Stromal cell of bone marrow (primary cell): ENCODE data around the gene NGF.
"Not testable (repeated sequence)": the region's sequence is repeated elsewhere in the genome, so short reads cannot be mapped to it uniquely, and the experiment has no call there.

Source experiments
- DNase-seq: peaks from one replicate; pipeline ENCODE4 v3.0.0-alpha.2; 2012; ENCODE audit warnings: low read depth

Gene NGF

GRCh38 chr1:115309504-115309903 lies 28.5 kb downstream of the NGF start:
- not testable (repeated sequence) for DNase-seq

DNA sequence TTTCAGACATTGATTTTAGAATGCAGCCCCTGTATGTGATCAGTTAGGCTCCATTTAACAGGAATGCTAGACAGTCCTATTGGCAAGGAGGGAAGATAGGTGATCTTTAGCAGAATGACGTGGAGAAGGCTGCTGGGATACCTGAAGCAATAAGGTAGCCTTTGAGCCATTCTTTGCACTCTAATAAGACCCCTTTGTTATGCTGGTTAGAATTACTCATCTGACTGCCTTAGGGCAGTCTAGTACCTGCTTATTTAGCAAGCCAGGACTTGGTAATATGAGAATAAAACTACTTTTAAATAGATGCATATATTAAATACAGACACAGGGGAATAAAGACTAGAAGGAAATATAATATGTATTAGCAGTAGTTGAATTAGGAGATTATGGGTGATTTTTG lies 29.1 kb downstream of the NGF start:
- no peak for DNase-seq

GRCh38 chr1:115307661-115308060 lies 30.4 kb downstream of the NGF start:
- DNase-seq, result no peak

DNA sequence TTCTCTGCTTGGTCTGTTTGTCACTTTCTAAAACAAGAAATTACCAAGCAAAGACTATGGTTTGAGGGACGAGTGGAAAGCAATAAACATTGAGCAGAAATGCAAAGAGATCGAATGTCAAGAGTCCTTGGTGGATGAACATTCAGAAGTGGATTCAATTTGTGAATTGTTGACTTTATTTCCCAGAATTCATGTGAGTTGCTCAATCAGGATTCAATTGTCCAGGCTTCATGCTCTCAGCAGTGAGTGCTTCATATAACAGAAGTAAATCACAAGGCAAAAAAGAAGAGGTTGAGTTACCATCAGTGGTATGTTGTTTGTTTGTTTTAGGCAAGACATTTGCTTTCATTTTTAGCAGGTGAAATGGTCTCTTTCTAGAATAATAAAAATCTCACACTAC lies 31.9 kb downstream of the NGF start:
- no peak for DNase-seq

DNA sequence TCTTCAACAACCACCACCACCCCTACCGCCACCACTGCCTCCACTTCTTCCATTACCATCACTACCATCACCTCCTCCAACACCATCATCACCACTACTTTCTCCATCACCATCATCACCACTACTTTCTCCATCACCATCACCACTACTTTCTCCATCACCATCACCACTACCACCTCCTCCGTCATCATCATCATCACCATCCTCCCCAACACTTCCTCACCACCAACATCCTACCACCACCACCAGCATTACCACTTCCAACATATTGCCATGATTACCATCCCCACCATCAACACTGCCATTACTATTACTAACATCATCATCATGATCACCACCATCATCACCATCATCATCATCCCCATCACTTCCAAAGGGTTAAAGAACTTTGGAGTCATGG lies 34.7 kb downstream of the NGF start:
- DNase-seq, result no peak

GRCh38 chr1:115302390-115302961 lies 35.6 kb downstream of the NGF start:
- peak; percentile 66 for DNase-seq

DNA sequence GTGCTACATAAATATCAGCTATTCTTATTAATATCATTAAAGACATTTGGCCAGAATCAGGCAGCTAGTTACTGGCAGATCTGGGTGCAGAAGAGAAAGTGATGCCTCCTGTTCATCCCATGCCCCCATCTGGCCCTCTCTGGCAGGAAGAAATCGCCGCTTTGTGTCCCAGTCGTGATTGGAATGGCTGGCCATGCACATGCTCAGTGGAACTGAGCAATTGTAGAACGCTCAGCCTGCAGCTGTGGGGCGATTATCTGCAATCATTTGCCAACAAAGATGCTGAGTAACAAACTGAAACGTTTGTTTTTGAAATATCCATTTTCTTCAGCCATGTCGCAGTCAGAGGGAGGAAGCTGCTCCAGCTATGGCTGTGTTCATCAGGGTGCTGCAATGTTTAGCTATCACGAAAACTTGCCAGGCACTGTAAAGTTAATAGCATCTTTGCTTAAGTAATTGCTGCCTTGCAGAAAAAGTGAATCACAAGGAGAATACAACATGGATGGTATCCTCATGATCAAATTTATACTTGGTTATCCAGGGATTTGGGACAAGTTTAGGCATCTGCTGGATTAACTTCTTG lies 36.5 kb downstream of the NGF start:
- DNase-seq, result no peak

DNA sequence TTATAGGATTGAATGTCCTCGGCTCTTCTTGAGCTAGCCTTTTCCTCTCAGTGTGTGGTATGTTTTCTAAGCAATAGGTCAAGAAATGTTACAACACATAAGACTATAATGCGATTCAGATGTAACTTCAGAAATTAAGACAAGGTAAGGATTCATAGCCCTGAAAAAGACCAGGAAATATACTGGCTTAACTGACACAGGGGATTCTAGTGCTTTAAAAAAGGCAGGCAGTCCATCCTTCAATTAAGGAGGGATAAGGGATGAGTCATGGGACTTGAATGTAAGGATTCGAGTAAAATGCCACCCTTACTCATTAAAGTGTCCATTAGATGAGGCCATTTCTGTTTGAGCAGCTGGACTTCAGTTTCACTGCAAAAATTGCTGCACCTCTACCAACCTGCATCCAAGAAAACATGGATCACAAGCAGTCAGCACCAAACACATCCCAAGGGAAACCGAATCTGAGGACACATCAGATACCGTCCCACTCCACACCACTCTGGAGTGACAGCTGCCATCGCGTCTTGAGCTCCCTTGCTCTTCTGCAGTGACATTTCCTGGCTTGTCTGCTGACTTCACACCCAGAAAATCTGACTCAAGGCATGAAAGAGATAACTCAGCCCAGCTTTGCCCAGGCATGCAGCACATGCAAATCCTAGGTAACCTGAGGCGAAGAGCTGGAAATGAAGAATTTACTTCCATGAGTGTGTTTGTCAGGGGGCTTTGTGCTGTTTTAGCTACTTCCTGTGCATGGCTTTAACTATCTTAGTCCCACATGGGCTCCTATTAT lies 37.8 kb downstream of the NGF start:
- no peak for DNase-seq

GRCh38 chr1:115299266-115299665 lies 38.8 kb downstream of the NGF start:
- no peak for DNase-seq

DNA sequence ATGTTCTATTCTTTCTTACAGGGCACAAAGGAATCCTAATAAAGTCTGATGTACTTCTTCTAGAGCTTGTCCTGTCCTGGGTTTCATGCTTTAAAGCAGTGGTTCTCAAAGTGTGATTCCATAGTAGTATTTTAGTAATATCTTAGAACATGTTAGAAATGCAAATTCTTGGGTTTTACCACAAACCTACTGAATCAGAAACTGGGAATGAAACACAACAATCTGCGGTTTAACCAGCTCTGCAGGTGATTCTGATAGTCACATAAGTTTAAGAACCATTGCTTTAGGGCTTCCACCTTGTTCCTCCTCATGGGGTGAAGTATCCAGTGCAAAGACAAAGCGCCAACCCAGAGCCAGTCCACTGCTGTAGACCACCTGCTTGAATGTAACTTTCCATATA lies 41.1 kb downstream of the NGF start:
- DNase-seq, result no peak

GRCh38 chr1:115295904-115296696 lies 41.9 kb downstream of the NGF start:
- no peak for DNase-seq

DNA sequence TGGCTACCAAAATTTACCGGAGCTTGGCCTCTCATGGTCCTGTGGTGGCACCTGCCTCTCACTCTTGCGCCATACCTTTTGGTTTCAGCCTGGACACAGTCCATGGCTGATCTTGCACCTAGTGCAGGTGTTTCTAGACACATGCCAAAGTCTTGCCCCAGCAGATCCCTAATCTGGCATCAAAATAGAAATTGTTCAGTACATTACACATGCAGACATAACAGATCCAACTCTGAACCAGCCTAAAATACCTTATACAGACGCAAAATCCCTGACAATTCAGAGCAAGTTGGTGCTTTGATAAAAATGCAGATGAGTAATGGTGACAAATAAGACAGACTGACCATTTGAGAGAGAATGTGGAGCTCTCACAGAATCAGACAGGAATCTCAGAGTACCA lies 44.1 kb downstream of the NGF start:
- DNase-seq, result no peak

DNA sequence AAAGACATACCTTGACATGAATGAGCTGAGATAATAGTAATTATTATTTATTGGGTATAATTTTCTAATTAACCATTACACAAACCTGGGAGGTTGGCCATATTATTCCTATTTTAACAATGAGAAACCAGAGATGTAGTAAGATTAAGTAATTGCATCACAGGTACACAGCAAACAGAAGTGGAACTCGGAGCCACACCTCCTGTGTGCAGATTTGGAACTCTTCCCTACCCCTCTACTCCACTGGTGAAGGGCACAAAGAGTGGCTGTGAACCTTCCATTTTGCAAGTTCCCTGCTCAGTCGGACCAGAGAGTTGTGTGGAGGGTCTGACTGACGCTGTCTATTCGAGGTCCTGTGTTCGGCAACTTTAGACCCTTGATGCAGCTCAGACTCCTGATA lies 45.0 kb downstream of the NGF start:
- no peak for DNase-seq

GRCh38 chr1:115291741-115292140 lies 46.3 kb downstream of the NGF start:
- no peak for DNase-seq

- no peak for DNase-seq
Observed at GRCh38 chr1:115289940-115290339, 48.1 kb downstream of the NGF start.

DNA sequence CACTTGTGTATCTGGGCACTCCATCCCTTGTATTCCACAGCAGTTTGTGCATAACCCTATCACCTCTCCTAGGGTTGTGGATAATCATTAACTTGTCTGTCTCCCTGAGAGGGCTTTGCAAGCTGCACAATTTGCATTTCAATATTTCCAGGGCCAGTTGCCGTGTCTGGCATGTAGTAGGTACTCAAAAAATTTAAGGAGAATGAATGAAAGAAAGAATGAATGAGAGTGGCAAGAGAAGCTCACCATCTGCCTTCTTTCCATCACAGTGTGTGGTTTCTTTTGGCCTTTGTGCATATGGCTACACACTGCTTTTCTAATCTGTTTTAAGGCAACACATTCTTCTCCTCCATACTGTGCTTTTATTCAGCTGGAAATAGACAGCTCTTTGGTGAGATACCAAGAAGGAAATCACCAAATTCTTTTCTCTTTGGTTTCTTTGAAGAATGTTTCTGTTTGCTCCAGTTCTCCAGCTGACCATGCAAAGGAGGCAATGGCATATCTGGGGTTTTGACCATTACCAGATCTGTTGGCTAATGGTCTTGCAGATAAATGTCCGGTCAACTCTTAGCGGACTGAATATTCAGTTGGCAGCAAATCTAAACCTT lies 49.4 kb downstream of the NGF start:
- no peak for DNase-seq

DNA sequence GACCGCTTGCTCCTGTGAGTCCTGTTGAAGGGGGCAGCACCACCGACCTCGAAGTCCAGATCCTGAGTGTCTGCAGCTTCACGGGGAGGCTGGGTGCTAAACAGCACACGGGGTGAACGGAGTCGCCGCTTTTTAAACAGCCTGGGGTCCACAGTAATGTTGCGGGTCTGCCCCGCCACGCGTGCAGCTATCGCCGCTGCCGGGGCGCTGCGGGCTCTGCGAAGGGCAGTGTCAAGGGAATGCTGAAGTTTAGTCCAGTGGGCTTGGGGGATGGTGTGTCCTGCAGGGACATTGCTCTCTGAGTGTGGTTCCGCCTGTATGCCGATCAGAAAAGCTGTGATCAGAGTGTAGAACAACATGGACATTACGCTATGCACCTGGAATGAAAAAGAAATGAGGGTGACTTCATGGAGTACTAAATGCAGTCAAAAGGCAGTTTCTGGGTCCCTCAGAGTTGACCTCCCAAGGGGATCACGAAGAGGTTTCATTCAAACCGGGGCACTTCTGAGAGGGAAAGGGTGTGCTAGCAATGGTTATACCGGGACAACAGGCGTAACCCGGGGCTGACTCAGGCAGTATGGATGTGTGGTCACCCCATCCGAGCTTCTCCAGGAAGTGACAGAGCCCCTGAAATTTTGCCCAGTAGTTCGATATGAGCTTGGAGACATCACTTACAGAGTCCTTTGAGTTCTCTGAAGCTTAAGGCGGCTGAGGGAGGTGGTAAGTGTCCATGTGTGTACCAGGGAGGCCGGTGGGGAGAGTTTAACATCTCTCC lies 51.4 kb downstream of the NGF start:
- DNase-seq, result no peak

GRCh38 chr1:115284209-115284608 lies 53.8 kb downstream of the NGF start:
- DNase-seq, result no peak

DNA sequence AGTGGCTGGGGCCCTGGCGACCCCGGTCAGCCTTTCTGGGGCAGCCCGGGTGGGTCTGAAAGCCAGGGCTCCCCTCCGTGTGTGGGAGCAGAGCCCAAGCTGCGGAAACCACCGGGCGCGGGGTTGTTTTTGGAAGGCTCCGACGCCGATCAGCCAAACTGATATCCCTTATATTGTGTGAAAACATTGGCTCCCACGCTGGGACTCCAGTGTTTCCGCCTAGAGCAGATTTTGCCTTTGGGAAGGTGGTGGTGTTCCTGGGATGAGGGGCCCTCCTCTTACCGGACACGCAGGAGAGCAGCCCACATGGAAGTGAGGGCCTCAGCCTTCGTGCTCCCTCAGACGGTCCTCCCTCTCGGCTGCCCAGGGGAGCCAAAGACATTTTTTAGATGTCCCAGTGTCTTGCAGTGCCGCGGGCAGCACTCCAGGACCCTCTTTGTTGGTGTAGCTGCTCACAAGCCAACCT lies 54.3 kb downstream of the NGF start:
- DNase-seq, result no peak

DNA sequence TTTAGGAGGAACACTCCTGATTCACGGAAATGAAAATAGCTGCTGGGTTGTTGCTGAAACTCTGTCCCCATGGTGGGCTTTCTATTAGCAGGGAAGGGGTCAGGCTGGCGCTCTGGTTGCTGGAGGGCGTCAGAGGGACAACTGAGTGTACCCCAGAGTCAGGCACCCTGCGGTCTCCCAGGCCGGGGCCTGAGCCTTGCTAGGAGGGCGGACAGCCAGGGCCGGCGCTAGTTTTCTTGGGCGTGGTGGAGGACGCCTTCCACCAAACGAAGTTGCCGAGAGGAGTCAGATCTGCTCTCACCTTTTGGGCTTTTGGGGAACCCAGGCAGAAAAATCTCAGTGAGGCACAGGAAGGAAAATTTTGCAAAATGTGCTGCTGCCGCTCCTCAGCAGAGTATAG lies 54.8 kb downstream of the NGF start:
- DNase-seq, result no peak

- DNase-seq, result no peak
Observed at GRCh38 chr1:115282807-115283208, 55.2 kb downstream of the NGF start.

DNA sequence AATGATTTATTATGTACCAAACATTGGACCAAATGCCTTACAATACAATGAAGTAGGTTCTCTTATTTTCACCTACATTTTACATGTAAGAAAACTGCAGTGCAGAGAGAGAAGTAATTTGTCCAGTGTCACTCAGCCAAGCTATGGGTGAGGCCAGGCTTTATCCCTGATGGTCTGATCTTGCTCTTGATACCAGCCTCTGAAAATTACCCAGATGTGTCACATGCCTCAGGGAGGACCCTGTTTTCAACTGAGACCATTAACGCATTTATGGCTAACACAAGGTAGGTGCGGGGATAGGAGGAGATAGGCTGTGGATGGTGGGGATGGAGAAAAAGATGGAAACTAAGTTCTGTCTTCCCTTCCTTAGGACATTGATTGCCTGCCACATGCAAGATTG lies 56.9 kb downstream of the NGF start:
- no peak for DNase-seq
